ENCODE measurements around the gene OSMR. TPM values are rescaled to one million over a fixed set of nuclear protein-coding genes. Genes with fewer than 3 reads are reported as not detected.

OSMR gene
- total and polyA plus RNA-seq, 2 donors (not counting 3 experiments of a cell fraction or from before 2014, with no cell fraction given) = 6.1 to 19.7 TPM

DNA sequence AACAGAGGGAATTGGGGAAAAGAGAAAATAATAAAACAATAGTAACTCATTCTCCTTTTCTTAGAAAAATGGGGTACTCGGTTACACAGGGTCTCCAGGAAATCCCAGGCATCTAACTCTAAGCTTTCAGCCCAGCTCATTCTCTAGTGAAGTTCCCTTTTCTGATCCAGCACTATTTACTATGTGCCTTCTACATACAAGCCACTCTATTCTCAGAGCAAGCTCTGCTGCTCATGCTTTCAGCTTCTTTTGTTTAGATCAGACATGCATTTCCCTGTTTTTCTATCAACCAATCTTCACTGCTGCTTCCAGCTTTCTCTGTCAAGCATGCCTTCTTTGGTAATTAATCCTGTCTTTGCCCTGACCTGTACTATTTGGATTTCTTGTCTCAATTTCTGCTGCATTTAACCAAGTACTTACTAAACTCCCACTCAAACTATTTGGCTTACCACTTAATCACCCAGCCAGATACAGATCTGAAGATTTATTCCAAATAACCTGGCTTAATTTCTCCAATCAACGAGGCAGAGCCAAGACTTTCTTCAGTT is 25.3 kb downstream of the OSMR start:
- BruUV-seq (replicated peaks) = no TSS peak
- H3K9me3 ChIP-seq (replicated peaks; ENCODE audit: control insufficient read depth, insufficient read depth, low read length) = no peaks in the 10 kb centered on the region
- H3K4me3 ChIP-seq (replicated peaks in 1 of 3; ENCODE audit: insufficient read depth in 1 of 3, low read depth in 1 of 3, low read length in 3 of 3) = no peak overlapping the region
- TF ChIP-seq GATA2 (IDR thresholded peaks at IDR 0.05; ENCODE audit: insufficient read depth, insufficient read length, low read depth, low read length) = no peak
- TF ChIP-seq FOS (IDR thresholded peaks at IDR 0.05; ENCODE audit: borderline replicate concordance, insufficient read depth, low read length) = no peak
- TF ChIP-seq MYC (IDR thresholded peaks at IDR 0.05; ENCODE audit: low read depth, low read length) = no peak
- no peak for TF ChIP-seq JUN (IDR thresholded peaks at IDR 0.05; ENCODE audit: borderline replicate concordance, insufficient read depth, insufficient read length, low read depth)
- TF ChIP-seq CTCF (IDR thresholded peaks at IDR 0.05; ENCODE audit: extremely low read depth in 1 of 2, insufficient read depth in 1 of 2, low read depth in 1 of 2, low read length in 2 of 2) = no peak
- TF ChIP-seq POLR2AphosphoS5 (IDR thresholded peaks at IDR 0.05; ENCODE audit: insufficient read depth, low read depth, low read length) = no peak
- no peak for TF ChIP-seq MAX (IDR thresholded peaks at IDR 0.05; ENCODE audit: insufficient read depth, insufficient read length)
- no peak for TF ChIP-seq POLR2A (IDR thresholded peaks at IDR 0.05; ENCODE audit: low read depth, low read length)
- TF ChIP-seq EZH2 (IDR thresholded peaks at IDR 0.05; ENCODE audit: borderline replicate concordance, low read depth, low read length, severe bottlenecking) = no peak
- H3K9me1 ChIP-seq (replicated peaks; ENCODE audit: control insufficient read depth, extremely low read depth, insufficient read depth, low read length) = no peaks in the 10 kb centered on the region
- no peak overlapping the region for H3K9ac ChIP-seq (replicated peaks; ENCODE audit: extremely low read depth, insufficient read depth, low read length)
- H3K4me1 ChIP-seq (ENCODE audit: control insufficient read depth, extremely low read depth, insufficient read depth, low read length) = peaks cover 13% of the 10 kb centered on the region
- FAIRE-seq = no peak
- ChIA-PET POLR2A (no interaction called here), CTCF (interaction anchor here (1.4 to 2.3 kb wide), 2 partner anchors 24 to 29 kb away, joined by 3 to 13 read pairs; partner anchors contain the start of gene OSMR)
- peaks cover 0 to 7% of the 10 kb centered on the region in 2 experiments for H3K27me3 ChIP-seq (ENCODE audit: control insufficient read depth in 2 of 2, insufficient read depth in 2 of 2, low read length in 2 of 2)
- intact Hi-C loops (cut with micrococcal nuclease) (loop anchor here (5.0 kb wide), 1 partner anchor 219 kb away; no protein-coding TSS in a partner anchor), dilution Hi-C loops (cut with MboI; ENCODE audit: extremely low pct_ligation_motif_present, low sequenced_read_pairs) (no loop called here)
- no peak overlapping the region for H2AFZ ChIP-seq (ENCODE audit: low read depth, low read length)
- no peaks in the 10 kb centered on the region for H3K36me3 ChIP-seq (ENCODE audit: control insufficient read depth in 2 of 2, extremely low read depth in 1 of 2, insufficient read depth in 2 of 2, low read length in 2 of 2)
- no peak overlapping the region for H3K4me2 ChIP-seq (ENCODE audit: insufficient read depth, low read length)
- H4K20me1 ChIP-seq (replicated peaks; ENCODE audit: control insufficient read depth, extremely low read depth, insufficient read depth, low read length) = no peaks in the 10 kb centered on the region
- H3K27ac ChIP-seq (ENCODE audit: insufficient read depth, low read depth, low read length) = no peak overlapping the region
- DNase-seq (ENCODE audit: low read depth, low spot score) = no peak
- H3K79me2 ChIP-seq (ENCODE audit: control insufficient read depth, insufficient read depth, low read length) = no peaks in the 10 kb centered on the region
